NCI-H2227 (cell line): ENCODE data around the gene MDK.
A peak's percentile ranks its signal among the peaks of the same experiment; 100 is the strongest.

Experiments used
- DNase-seq: peaks from one replicate; lab custom pipeline; 2025; ENCODE audit not compliant: unreplicated experiment; lab: John Stamatoyannopoulos, UW

MDK gene

DNA sequence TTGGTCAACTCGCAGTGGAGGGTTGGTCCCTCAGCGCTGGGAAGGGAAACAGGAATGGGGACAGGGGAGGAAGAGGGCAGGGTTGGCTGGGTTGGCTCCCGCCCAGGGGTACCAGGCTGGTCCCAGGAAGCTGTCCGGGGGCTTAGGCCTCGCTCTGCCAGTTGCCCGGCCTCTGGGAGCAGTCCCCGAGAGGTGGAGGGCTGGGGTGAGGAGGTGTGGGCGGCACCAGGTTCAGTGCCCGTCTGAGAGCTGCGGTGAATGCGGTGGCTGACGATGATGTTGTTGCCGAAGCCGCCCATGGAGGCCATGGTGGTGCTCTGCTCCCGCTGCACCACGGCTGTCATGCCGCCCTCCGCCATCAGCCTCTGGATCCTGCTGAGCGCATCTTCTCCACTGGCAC is 16.1 kb downstream of the MDK start:
- no peak for DNase-seq

DNA sequence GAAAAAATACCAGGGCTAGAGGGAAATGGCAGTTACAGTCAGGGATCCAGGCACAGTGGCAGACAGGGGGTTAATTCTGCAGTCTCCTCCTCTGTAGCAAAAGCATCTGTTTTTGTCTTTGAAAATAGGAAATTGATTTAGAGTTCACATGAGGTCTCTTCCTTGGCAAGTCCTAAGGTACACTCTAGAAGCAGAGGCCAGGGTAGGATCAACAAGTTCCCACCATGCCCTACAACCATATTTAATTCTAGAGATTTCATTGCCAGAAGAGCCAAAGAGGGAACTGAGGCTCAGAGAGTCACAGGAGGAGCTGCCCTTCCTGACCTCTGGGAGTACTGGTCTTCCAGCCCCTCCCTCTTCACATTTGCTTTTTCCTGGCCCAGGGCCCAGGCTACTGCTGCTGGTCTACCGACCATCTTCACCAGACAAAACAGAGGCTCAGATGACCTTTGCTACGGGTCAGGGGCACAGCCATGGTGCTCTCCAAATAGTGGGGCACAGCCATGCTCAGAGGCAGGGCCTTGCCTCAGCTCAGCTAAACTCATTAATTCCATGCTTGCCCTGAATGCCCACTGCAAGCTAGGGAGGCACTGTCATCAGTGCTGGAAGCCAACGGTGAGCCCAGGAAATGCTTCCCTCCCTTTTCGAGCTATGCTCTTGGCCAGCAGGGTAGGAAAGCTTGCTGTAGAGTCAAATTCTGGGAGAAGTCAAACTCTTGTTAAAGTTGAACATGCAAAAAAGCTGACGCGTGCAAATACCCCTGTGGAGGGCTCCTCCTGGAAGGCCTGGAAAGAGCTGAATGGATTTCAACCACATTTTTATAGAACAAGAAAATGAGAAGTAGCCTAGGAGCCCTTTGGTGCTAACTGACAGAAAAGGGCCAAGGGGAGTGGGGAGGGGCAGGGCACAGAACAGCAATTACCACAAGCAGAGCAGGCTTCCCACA is 21.8 kb downstream of the MDK start:
- no peak for DNase-seq

DNA sequence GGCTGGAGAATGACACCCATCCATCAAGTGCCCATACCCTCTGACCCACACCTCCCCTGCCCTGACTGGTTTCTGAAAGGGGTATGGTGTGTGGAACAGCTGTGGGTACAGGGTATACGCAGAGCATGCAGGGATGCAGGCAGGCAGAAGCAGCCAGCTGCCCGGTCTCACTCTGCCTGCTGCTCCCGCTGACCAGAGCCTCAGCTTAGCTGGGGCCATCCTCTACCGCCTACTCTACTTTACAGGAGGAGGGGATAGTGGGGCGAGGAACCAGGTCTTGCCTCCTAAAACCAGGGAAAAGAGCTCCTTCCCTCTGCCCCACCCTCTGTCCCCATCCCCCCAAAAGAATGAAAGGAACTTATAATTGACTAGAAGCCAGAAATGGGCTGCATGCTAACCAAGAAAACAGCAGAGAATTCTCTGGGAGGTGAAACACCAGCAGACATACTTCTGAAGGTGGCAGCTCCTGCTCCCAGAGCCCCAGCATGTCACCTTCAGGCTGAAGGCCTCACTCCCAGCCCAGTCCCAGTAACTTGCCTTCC is 23.1 kb downstream of the MDK start:
- no peak for DNase-seq

DNA sequence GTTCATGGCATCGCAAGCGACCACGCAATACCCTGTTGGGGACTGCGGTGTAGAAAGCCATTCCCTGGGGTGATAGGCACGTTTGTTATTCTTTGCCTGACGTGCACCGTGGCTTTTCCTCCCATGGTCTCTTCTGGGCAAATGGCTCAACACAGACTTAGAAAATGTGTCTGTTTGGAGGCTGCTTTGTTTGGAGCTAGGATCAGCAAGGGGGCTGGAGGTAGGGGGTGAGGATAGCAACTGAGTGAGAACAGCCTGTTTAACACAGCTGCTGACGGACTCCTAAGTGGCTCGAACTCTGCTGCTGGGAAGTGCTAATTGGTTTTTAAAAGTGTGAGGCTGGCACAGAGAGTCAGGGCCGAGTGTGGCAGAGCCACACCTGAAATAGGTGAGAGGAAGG is 26.2 kb downstream of the MDK start:
- no peak for DNase-seq

DNA sequence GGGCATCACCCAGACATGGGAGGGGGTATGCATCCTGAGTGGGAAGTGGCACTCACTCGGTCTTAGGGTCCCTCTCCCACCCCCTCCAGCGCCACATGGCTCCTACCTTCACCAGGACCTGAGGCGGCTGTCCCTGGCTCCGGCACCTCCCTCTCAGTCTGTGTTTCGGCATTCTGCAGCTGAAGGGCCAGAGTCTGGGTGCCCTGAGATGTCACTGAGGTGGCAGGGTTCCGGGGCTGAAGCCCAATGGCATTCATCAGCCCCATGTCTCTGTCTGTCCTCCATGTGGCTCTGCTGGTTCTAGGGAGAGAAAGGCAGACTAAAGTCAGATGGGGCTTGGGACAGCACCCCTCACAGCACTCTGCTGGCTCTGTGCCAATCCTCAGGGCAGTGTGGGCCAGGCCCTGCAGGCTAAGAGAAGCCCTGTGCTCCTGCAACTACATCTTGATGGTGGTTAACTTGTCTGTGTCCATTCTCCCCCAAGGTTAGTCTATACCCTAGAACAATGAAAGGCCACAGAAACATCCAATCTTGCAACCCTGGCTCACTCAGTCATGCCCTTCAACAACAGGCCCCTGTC is 27.0 kb downstream of the MDK start:
- no peak for DNase-seq

DNA sequence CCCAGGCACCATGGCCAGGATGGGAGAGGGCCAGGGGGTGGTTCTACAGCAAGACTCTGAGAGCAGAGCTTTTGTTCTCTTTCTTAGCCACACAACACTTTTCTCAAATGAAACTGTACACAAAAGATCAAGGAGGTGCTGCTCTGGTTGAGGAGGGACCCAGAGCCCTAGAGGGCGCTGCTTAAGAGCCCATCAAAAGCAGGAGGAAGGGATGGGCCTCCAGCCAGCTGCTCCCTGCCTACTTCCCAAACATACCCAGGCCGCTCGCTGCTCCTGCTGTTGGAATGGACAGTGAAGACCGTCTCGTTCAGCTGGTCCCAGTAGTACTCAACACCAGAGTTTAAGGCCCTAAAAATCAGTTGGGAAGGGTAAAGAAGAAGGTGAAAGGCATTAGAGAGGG is 28.6 kb downstream of the MDK start:
- no peak for DNase-seq

DNA sequence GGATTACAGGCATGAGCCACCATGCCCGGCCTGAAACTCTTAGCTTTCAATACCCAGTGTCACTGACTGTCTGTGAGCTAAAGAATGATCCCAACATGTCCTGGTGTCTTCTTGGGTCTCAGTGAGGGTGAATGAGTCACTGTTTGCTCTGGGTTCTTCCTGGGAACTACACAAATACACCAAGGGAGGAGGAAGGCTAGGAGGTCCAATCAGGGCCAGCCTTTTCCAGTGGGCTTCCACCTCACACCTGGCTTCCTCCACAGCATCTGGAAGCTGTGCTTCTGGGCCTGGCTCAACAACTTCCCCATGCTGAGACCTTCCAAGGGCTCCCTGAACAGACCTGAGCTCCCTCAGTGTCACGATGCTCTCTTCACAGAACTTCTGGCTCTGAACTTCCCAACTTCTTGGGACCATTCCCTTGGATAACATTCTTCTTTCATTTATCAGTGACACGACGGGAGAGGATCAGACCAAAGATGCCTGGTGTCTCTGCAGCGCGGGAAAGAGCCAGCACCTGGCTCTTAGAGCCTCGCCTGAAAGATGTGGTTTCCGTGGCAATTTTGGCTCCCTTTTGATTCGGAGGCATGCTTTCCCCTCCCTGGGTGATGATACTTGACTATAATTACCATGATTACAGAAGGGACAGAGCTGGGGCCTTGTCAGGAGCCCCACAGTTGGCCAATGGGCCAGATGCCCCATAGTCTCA is 32.4 kb downstream of the MDK start:
- DNase-seq = peak; percentile 89

DNA sequence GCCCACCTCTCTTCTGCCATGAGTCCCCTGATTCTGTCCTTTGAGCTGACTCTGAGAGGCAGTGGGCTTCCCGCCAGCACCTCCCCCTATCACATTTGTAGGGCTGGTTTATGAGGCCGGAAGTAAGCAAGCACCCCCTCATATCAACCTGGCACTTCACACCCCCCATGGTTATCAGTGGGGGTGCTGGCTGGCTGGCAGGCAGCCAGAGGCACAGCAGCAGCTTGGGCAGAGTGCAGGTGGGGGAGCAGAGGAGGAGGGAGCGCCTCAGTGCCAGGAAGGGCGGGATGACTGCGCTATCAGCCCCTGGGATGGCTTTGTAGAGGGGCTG is 33.0 kb downstream of the MDK start:
- DNase-seq = peak; percentile 89

DNA sequence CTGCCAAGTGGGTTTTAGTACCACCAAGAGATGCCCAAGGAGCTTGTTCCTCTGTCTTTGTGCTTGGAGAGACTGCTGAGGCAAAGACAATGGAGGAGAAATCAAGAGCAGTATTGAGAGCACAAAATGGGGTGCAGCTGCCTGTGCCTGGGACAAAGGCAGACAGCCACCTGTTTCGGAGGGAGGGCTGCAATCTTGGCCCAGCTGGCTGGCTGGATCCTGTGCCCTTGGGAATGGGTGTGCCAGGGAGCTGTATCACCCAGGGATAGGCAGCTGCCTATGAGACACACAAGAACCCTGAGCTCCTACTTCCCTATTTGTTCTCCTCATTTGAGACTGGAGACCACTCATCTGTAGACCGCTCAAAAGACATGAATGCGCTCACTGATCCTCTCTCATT is 33.4 kb downstream of the MDK start:
- DNase-seq = no peak

DNA sequence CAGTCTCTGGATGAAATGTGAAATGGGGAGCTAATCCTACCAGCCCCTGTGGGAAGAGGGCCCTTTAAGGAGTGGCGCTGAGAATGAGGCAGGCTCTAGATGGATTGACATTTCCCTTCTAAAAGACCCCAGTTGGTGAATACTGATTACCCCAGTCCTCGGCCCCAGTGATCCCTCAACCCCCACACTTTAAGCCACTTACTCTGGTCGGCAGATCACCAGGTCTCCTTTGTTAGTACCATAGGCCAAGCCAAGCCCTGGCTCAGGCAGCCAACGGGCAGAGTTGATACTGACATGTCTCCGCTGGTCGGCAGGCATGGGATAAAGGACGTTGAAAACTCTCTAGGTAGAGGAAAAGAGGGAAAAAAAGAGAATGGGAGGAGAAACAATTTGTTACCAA is 36.2 kb downstream of the MDK start:
- DNase-seq = no peak

DNA sequence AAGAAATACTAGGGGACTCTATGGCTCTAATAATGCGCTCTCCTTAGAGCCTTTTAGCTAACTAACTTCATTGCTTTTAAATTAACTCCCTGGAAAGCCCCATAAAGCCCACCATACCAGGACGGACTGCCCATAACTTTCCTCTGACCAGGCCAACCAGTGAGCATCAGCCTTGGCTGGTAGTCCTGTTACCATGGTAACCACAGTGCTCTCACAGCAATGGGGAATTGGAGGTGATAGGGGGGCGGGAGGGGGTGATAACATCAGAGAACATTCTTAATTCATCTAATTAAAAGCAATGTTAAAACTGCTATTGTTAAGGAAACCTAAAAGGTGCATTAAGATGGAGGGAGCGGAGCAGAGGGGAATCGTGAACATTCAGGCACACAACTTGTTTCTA is 37.3 kb downstream of the MDK start:
- no peak for DNase-seq

DNA sequence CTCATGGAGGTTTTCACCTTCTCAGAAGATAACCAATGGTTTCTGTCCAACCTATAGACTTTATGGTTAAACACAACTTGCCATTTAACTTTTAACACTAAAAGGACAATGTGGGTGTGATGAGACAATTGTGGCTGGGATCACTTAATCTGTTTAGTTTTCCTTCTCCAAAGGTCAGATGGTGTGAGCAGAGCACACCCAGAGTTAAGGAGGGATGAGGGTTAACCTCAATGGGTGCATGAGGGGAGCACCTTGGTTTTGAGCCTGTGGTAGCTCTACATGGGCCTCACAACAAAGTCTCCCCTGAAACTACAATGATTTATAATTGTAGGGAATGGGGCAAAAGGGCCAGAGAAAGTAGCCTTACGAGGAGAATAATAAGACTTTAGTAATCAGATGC is 39.0 kb downstream of the MDK start:
- DNase-seq = no peak

DNA sequence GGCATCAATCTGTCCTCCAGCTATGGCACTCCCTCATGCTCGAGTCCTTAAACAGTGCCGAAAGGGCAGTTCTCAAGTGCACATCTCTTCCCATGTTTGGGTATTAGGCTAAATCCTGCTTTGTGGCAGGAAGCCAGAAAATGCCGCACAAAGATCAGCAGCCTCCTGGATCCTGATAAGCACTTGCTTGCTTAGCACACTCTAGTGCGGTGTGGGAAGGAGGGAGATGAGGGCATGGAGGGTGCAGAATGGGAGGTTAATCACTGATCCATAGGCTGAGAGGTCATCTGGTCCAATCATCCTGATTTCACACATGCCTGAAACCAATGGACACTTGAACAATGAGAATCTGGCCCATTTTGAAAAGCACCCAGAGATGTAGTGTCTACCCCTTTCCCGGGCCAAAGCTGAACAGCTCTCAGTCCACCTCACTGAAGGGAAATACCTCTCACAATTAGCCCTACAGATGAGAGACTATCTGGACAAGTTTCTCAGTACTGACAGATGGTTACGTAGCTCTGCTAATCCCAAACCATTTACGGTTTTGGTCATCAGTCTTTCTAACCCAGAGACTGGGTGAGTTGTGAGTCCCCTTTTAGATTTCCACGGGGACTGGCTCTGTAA is 39.9 kb downstream of the MDK start:
- DNase-seq = no peak

DNA sequence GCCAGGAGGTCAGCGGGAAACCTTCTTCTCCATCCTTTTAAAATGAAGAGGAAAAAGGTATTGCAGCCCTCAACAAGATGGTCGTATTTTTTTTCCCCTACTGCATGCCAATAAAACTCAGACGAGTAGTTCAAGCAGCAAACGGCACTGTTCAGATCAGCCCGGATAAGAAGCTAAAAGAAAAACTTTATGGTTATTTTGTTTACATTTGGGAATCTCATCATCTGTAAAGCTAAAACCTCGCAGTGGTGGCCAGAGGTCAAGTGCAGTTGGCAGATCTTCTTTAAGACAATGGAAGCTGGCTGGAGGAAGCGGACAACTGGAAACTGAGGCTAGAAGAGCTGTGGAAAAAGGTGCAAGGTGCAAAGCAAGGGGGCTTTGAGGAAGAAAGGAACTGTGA is 41.1 kb downstream of the MDK start:
- DNase-seq = no peak

DNA sequence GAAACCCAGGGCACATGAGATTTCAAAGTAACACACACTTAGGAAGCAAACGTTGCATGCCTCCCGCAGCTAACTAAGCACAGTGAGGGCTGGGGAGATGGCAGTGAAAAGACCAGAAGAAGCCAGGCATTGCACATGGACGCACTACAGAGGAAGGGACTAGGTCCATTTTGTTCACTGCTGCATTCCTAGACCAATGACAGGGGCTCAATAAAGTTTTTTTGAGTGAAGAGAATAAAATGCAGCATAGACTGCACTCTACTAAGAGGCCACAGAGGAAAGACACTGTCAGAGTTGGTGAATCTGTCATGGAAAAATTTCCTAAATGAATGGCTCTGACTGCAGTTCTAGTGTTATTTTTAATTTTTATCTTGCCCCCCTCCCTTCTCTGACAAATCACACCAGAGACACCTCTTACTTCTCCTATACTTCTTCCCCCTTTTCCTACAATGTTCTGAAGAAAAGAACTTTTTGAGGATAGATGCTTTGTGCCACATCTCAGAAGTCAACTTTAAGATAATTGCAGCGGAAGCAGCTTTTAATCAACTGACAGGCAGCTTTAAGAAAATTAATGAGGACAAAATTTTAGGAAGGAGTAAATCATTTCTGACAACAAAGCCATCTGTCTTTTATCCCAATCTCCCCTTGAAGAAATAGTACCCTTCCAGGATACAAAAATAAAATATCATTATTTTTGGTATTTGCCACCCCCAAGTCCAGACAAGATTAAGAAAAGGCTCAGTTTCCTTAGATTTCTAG is 44.9 kb downstream of the MDK start:
- no peak for DNase-seq

DNA sequence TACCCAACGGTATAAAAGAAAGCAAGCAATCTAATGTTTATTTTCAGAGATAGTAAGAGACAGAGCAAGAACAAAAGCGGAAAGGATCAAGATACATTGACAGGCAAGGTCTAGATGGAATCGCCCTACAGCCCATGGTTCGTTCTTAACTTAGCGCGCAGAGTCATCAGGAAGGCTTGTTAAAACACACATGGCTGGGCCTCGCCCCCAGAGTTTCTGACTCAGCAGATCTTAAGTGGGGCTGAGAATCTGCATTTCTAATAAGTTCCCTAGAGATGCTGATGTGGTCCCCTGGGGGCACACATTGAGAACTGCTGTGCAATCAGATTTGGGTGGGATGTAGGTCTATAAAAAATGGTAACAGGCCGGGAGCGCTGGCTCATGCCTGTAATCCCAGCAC is 45.9 kb downstream of the MDK start:
- no peak for DNase-seq

DNA sequence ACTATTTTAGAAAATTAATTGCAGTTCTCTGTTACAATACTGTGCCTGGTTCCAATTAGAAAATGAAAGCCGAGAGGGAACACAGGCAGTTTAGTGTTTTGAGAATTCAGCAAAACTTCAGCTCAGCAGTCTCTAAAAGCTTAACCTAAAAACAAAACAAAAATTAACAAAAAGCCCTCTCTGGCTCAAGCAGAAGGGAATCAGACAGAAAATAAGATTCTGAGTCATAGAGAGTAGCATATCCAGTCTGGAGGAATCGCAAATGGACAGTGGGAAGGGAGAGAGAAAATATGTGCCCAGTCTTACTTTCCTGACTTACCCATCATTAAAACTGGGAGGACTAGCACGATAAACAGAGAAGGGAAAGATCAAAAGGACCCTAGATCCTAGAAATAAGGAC is 48.2 kb downstream of the MDK start:
- no peak for DNase-seq

DNA sequence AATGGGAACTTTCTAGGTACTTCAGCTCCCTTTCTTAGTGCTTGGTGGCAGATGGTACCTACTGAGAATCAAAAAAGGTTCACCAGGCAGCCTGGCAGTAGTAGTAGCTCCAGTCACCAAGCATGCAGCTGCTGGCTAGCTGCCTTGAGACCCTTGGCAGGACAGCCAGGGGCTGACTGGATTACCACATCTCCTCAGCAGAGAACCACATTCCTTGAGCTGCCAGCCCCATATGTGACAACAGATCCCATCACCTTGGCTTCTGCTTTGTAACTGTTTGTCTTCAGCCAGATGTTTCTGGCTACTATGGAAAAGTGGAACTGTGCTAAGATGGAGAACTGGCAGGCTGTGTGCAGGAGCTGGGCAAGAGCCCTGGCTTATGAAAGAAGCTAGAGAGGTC is 49.7 kb downstream of the MDK start:
- no peak for DNase-seq
